NOMO-1 treated with DMSO at 0.1 percent for 48 hours (cell line): ENCODE measurements around the gene KRTAP12-2.
"Not testable (repeated sequence)": the region's sequence is repeated elsewhere in the genome, so short reads cannot be mapped to it uniquely, and the experiment has no call there.

Experiments used
- DNase-seq: peaks from one replicate; lab custom pipeline; 2025; ENCODE audit not compliant: unreplicated experiment; lab: John Stamatoyannopoulos, UW

The KRTAP12-2 gene

DNA sequence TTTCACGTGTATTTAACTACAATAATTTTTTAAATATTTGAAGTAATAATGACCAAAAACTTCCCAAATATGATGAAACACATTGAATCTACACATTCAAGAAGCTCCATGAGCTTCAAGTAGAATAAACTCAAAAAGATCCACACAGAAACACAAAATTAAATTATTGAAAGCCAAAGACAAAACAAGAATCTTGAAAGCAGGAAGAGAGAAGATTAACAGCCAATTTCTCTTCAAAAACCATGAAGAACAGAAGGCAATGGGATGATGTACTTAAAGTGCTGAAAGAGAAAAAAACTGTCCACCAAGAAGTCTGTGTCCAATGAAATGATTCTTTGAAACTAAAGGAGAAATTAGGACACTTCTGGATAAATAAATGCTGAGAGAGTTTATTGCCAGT, 34.7 kb downstream of the KRTAP12-2 start:
- no peak for DNase-seq

DNA sequence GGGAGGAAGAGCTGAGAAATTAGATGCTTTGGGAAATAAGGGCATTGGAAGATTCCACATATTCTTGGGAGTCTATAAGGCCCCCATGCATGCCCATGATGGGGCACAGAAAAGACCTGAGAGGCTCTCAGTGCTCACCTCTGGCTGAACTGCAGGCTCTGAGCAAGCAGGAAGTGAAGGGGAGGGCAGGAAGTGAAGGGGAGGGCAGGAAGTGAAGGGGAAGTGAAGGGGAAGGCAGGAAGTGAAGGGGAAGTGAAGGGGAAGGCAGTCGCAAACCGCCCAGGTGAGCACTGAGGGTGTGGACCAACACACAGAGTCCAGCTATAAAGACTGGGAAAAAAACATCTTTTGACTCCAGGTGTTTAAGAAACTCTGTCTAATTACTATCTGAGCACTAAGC, 36.3 kb downstream of the KRTAP12-2 start:
- DNase-seq: no peak

DNA sequence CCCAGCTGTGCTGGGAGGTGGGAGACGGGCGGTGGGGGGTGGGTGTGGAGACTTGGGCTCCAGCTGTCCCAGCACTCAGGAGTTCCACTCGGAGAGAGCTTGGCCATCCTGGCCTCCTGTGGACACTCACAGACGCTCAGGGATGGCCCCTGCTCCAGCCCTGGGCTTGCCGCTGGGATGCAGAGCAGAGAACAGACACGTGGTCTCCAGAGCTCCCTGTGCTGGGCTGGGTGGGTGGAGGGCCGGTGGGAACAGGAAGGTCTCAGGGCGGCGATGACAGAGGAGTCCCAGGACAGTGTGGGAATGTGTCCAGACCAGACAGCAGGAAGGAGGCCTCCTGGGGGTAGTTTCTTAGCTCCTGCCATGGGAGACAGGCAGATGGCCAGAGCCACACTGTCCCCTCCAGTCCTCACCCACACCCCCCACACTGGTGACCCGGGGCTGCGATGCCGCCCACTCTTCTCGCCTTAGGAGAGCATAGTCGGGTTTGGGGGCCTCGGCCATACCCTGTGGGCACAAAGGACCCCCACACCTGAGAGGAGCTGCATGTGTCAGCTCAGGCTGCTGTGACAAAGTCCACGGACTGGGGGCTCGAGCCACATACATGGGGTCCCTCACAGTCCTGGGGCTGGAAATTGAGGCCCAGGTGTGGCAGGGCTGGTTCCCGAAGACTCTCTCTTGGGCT, 37.9 kb downstream of the KRTAP12-2 start:
- no peak for DNase-seq

DNA sequence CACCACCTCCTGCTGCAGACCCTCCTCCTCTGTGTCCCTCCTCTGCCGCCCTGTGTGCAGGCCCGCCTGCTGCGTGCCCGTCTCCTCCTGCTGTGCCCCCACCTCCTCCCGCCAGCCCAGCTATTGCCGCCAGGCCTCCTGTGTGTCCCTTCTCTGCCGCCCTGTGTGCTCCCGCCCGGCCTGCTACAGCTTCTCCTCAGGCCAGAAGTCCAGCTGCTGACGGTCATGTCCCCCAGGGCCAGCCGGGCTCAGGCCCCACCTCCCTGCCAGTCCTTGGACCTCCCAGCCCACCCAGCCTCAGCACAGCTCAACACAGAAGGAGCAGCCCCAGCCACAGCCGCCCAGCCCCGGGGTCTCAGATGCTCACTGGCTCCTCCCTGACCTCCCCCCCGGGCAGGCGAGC, 38.9 kb downstream of the KRTAP12-2 start:
- not testable (repeated sequence) for DNase-seq

DNA sequence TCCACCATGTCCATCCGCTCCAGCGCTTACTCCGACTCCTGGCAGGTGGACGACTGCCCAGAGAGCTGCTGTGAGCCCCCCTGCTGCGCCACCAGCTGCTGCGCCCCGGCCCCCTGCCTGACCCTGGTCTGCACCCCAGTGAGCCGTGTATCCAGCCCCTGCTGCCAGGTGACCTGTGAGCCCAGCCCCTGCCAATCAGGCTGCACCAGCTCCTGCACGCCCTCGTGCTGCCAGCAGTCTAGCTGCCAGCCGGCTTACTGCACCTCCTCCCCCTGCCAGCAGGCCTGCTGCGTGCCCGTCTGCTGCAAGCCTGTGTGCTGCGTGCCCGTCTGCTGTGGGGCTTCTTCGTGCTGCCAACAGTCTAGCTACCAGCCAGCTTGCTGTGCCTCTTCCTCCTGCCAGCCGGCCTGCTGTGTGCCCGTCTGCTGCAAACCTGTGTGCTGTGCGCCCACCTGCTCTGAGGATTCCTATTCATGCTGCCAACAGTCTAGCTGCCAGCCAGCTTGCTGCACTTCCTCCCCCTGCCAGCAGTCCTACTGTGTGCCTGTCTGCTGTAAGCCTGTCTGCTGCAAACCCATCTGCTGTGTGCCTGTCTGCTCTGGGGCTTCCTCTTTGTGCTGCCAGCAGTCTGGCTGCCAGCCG, 39.4 kb downstream of the KRTAP12-2 start:
- not testable (repeated sequence) for DNase-seq

DNA sequence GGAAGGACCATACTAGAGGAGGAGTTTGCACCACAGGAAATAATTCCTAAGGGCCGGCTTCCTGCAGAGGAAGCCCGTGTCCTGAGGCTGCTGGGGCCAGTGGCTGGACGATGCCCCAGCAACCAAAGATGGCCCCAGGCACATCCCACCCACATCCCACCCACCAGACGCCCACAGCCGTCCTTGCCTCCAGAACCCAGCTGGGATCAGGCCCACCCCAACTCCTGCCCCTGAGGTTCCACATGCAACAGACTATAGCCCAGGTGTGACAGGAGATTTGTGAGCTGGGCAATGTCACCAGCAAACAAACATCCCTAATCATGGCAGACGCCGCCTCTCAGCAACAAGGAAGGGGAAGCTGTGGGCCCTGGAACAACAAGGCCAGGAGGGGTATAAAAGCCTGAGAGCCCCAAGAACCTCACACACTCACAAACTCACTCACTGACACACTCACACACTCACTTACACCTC, 40.0 kb downstream of the KRTAP12-2 start, which contains the start of gene KRTAP10-9:
TSS of gene KRTAP10-9 (plus strand) at position 421 of the 471 bp plus-strand sequence. CDS start 79 bp downstream, outside the sequence.
- DNase-seq: no peak

DNA sequence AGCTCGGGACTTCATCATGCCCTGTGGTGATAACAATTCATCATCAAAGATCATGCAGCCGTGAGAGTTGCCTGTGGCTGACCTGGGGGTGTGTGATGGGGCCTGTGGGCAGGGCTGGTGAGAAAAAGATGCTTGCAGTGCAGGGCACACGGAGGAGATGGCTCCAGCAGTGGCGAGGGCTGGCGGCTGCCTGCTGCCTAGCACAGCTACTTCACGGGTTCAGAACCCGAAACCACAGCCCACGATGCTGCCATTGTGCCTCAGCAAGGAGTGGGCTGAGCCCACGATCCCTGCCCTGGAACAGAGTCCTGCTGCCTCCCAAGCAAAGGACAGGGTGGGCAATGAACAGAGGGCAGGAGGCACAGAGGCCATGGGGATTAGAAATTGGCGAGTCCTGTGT, 40.5 kb downstream of the KRTAP12-2 start:
- no peak for DNase-seq

DNA sequence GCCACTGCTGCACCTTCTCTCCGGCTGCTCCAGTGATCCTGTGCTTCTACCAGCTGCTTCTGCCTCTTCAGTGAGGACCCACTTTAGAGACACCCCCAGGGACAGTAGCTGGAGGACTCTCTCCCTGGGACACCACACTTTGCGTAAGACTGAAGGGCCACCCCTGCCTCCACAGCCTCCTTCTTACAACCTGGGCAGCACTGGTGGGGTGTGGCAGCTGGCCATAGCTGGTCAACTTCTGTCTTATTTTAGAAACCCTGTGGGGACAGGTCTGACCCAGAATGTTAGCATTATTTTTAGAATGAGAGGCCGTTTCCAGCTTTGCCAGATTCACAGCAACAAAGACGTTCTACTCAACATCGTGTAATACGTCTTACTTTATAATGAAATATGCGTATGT, 41.0 kb downstream of the KRTAP12-2 start:
- no peak for DNase-seq

DNA sequence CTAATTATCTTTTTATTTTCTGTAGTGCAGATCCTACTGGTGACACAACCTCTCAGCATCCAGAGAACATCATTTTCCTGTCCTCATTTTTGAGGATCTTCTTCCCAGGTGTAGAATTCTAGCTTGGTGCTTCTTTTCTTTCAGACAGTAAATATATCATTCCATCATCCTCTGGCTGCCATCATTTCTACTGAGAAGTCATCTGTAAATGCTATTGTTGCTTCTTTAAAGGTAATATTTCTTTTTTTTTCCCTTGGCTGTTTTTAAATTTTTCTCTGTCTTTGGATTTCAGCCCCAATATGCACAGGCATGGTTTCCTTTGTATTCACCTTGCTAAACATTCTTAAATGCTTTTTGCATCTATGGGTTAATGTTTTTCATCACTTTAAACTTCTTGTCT, 43.2 kb downstream of the KRTAP12-2 start:
- no peak for DNase-seq

DNA sequence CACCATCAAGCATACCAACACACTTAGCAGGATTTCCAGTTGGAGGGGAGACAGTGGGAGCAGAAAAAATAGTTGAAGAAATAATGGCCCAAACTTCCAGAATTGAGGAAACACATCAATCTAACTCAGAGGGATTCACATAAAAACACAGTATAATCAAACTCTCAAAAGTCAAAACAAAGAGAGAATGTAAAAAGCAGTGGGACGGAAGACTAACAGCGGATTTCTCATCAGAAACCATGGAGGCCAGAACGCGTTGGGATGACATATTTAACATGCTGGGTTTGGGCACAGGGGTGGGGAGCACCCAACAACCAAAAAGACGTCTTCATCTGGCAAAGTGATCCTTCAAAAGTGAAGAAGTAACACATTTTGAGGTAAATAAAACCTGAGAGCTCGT, 46.8 kb downstream of the KRTAP12-2 start:
- no peak for DNase-seq

DNA sequence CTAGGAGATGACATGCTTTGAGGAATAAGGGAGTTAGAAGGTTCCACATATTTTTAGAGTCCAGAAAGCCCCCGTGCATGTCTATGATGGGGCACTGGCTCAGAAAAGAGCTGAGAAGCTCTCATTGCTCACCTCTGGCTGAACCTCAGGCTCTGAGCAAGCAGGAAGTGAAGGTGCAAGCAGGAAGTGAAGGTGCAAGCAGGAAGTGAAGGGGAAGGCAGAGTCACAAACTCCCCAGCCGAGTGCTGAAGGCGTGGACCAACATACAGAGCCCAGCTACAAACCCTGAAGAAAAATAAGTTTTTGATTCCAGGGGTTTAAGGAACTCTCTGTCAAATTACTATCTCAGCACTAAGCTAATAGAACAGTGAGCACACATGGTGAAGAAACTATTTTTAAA, 47.8 kb downstream of the KRTAP12-2 start:
- no peak for DNase-seq

DNA sequence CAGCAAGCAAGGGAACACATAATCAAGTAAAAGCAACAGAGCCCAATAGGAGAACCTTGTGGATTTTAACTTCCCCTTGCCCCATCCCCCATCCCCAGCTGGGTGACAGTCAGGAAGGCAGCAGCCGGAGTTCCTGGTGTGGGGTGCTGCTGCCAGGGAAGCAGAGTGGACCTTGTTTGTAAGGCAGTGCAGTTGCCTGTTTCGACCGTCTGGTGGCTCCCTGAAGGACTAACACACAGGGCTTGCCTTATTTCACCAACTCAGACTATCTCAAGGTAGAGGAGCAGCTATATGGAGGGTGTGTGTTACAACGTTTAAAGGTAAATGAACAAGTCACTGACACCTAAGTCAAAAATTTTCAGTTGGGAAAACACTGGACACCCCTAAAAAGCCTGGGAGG, 48.2 kb downstream of the KRTAP12-2 start:
- no peak for DNase-seq

DNA sequence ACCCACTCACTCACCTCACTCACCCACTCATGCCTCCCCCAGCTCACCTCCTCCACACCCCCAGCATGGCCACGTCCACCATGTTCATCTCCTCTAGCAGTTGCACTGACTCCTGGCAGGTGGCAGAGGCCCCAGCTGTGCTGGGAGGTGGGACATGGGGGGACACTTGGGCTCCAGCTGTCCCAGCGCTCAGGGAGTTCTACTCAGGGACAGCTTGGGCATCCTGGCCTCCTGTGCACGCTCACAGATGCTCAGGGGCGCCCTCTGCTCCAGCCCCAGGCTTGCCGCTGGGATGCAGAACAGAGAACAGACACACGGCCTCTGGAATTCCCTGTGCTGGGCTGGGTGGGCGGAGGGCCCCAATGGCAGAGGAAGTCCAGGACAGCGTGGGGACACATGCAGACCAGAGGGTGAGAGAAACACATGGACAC, 49.6 kb downstream of the KRTAP12-2 start:
- DNase-seq: no peak

DNA sequence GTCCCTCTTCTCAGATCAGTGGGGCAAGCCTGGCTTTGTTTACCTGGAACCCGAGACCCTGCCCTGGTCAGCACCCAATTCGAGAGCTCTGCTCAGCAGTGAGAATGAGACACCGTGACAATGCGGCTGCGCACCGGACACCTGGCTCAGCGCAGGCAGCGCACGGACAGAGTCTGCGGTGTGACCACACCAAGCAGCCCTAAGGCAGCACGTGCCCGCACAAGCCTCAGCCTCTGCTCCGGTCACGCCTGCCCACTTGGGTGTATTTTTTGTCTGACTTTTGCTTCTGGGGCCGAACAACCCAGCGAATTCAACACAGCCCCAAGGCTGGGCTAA, 50.2 kb downstream of the KRTAP12-2 start:
- DNase-seq: no peak
